Ishikawa (cell line): ENCODE results near the gene BCORL1.

ENCODE experiments used
- CREB1 ChIP-seq: IDR thresholded peaks from 2 replicates; pipeline ENCODE4 v1.6.1; 2012; ENCODE audit warnings: low read depth
- EP300 ChIP-seq: IDR thresholded peaks from 2 replicates; pipeline ENCODE4 v1.6.1; 2012; ENCODE audit warnings: borderline replicate concordance
- FOXM1 ChIP-seq: IDR thresholded peaks from 2 replicates; pipeline ENCODE4 v1.6.1; 2012; ENCODE audit warnings: low read depth, borderline replicate concordance
- NFIC ChIP-seq: IDR thresholded peaks from 2 replicates; pipeline ENCODE4 v1.6.1; 2012
- RAD21 ChIP-seq: IDR thresholded peaks from 2 replicates; pipeline ENCODE4 v1.6.1; 2012; ENCODE audit warnings: low read depth
- TAF1 ChIP-seq: IDR thresholded peaks from 2 replicates; pipeline ENCODE4 v1.6.1; 2012; ENCODE audit warnings: low read depth, mild to moderate bottlenecking
- TCF12 ChIP-seq: IDR thresholded peaks from 2 replicates; pipeline ENCODE4 v1.6.1; 2012; ENCODE audit warnings: low read depth
- TEAD4 ChIP-seq: IDR thresholded peaks from 2 replicates; pipeline ENCODE4 v1.6.1; 2012
- YY1 ChIP-seq: IDR thresholded peaks from 2 replicates; pipeline ENCODE4 v1.6.1; 2012; ENCODE audit warnings: low read depth
- TF ChIP-seq, protein P1 (sequence below): IDR thresholded peaks from 2 replicates; pipeline ENCODE4 v1.6.1; 2012; ENCODE audit warnings: low read depth, mild to moderate bottlenecking
- TF ChIP-seq, protein P2 (sequence below): IDR thresholded peaks from 2 replicates; pipeline ENCODE4 v1.6.1; 2012

DNA sequence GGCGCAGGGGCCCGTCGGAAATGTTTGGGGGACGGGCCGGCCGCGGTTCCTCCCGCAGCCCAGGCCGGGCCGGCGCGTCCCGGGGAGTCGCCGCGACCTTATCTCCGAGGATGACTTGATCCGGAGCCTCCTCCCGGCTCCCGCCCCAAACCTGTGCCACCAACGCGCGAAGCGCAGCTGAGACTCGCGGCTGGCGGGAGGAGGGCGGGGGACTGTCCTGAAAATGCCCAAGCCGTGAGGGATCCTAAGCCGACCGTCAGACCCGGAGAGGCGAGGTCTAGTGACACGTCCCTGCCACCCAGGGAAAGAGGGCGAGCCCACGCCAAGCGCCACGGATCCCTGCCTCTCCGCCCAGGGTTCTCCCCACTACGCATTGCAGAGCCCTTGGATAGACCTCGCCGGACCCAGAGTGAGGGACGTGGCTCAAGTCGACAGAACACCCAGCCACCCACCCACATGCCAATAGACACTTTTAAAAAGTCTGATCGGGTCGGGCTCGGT is 49.6 kb upstream of the BCORL1 start:
- TF ChIP-seq TCF12 (no peak), TEAD4 (no peak), EP300 (no peak), CREB1 (no peak), RAD21 (no peak), TAF1 (no peak), NFIC (no peak), YY1 (no peak), FOXM1 (no peak)
- TF ChIP-seq, protein P1, sequence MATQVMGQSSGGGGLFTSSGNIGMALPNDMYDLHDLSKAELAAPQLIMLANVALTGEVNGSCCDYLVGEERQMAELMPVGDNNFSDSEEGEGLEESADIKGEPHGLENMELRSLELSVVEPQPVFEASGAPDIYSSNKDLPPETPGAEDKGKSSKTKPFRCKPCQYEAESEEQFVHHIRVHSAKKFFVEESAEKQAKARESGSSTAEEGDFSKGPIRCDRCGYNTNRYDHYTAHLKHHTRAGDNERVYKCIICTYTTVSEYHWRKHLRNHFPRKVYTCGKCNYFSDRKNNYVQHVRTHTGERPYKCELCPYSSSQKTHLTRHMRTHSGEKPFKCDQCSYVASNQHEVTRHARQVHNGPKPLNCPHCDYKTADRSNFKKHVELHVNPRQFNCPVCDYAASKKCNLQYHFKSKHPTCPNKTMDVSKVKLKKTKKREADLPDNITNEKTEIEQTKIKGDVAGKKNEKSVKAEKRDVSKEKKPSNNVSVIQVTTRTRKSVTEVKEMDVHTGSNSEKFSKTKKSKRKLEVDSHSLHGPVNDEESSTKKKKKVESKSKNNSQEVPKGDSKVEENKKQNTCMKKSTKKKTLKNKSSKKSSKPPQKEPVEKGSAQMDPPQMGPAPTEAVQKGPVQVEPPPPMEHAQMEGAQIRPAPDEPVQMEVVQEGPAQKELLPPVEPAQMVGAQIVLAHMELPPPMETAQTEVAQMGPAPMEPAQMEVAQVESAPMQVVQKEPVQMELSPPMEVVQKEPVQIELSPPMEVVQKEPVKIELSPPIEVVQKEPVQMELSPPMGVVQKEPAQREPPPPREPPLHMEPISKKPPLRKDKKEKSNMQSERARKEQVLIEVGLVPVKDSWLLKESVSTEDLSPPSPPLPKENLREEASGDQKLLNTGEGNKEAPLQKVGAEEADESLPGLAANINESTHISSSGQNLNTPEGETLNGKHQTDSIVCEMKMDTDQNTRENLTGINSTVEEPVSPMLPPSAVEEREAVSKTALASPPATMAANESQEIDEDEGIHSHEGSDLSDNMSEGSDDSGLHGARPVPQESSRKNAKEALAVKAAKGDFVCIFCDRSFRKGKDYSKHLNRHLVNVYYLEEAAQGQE: no peak
- TF ChIP-seq, protein P2, sequence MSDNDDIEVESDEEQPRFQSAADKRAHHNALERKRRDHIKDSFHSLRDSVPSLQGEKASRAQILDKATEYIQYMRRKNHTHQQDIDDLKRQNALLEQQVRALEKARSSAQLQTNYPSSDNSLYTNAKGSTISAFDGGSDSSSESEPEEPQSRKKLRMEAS: no peak
